Activated CD4-positive, CD25-positive, alpha-beta regulatory T cell (primary cell): ENCODE measurements around the gene PCNX3.
A peak's percentile ranks its signal among the peaks of the same experiment; 100 is the strongest.
"Not testable (repeated sequence)": the region's sequence is repeated elsewhere in the genome, so short reads cannot be mapped to it uniquely, and the experiment has no call there.

Experiments used
- DNase-seq, 4 experiments: peaks; one replicate each; lab custom pipeline; 2025; lab: John Stamatoyannopoulos, UW

The PCNX3 gene

DNA sequence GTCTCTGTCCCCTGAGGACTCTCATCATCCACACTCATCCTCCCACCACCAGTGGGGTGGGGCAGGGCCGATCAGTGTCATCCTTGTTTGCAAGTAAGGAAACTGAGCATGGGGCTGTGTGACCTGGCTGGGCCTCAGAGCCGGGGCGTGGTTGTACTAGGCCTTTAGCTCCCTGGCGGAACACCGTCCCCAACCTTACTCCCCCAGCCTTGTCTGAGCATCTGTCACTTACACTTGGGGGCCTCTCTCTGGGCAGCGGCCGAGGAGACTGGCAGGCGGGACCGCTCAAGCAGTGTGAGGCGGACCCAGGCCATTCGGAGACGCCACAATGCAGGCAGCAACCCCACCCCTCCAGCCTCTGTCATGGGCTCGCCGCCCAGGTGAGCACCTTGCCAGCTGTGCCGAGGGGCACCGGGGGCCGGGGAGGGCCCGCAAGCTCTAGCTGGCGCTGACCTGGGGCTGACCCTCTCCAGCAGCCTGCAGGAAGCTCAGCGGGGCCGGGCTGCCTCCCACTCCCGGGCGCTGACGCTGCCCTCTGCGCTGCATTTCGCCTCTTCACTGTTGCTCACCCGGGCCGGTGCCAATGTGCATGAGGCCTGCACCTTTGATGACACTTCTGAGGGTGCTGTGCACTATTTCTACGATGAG, 3.8 kb downstream of the PCNX3 start:
- DNase-seq: no peak

DNA sequence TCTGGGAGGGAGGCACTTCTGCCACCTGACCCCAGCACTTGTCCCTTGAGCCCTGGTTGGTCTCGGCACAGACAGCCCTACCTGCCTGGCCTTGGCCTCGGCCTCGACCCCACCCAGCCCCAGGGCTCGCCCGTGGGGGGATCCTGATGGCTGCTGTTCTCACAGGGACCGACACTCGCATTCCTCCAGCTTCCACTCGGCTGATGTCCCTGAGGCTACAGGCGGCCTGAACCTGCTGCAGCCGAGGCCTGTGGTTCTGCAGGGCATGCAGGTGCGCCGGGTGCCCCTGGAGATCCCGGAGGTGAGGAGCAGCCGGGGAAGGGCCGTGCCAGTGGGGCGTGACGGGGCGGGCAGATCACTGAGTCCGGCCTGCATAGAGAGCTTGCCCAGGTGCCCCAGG, 5.1 kb downstream of the PCNX3 start:
- no peak for DNase-seq

DNA sequence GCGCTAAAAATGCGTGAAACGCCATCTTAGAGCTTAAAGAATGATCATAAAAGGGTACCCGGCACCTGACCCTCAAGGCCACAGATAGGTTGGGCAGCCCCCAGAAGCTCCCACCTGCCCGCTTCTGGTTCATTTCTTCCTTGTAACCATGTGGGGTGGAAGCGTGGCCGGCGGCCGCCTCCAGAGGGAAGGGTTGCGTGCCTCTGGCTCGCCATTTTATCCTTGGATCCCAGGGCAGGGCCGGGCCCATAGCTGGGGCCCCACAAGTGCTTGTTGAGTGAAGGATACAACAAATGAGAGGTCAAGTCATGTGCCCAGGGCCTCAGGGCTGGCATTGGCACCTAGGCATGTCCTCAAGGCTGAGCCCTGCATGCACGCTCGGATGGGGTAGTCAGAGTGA, 5.9 kb downstream of the PCNX3 start:
- DNase-seq: no peak

DNA sequence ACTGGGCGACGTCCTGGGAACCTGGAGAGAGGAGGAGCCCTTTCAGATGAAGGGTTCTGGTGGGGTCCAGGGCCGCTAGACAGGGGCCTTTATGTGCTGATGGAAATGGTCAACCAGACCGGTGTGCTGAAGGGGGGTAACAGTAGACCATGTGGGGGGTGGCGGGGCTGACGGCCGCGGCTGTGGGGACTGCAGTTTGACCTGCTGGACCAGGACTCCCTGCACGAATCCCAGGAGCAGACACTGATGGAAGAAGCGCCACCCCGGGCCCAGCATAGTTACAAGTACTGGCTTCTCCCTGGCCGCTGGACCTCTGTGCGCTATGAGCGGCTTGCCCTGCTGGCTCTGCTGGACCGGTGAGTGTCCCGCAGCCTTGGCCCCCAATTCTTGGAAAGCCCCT, 6.4 kb downstream of the PCNX3 start:
- DNase-seq: no peak

DNA sequence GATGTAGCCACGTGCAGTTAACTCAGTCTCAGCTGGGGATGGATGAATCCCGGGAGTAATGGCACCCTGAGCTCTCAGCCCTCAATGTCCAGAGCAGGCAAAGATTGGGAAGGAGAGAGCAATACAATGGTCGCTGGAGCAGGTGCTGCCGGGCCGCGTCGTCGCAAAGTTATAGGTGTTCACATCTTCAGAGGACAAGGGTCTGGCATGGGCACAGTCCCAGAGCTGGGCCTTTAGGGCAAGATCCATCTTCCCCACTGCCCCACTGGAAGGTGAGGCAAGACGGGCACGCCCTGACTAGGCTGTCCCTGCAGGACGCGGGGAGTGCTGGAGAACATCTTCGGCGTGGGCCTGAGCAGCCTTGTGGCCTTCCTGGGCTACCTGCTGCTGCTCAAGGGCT, 7.6 kb downstream of the PCNX3 start:
- DNase-seq: no peak

DNA sequence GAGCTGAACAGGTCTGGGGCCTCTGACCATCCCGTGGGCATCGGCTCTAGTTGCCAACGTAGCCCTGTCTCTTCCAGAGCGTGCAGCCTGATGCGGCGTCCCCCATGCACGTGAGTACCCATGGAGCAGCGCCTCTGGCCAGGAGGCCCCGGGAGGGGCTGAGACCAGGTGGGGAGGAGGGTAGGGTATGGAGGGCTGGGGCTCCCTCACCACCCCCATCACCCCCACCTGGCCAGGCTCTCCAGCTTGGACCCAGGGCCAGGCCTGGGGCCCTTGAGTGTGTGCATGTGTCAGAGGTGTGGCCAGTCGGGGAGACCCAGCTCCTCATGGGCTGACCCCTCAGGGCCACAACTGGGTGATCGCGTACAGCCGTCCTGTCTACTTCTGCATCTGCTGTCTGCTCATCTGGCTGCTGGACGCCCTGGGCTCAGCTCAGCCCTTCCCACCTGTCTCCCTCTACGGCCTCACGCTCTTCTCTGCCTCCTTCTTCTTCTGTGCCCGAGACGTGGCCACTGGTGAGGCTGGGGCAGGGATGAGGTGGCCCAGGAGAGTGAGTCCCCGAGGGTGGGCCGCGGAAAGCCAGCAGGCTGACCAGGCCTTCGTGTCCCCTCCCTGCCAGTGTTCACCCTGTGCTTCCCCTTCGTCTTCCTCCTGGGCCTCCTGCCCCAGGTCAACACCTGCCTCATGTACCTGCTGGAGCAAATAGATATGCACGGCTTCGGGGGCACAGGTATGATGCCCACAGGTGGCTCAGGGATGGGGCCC, 8.5 kb downstream of the PCNX3 start:
- no peak for DNase-seq

DNA sequence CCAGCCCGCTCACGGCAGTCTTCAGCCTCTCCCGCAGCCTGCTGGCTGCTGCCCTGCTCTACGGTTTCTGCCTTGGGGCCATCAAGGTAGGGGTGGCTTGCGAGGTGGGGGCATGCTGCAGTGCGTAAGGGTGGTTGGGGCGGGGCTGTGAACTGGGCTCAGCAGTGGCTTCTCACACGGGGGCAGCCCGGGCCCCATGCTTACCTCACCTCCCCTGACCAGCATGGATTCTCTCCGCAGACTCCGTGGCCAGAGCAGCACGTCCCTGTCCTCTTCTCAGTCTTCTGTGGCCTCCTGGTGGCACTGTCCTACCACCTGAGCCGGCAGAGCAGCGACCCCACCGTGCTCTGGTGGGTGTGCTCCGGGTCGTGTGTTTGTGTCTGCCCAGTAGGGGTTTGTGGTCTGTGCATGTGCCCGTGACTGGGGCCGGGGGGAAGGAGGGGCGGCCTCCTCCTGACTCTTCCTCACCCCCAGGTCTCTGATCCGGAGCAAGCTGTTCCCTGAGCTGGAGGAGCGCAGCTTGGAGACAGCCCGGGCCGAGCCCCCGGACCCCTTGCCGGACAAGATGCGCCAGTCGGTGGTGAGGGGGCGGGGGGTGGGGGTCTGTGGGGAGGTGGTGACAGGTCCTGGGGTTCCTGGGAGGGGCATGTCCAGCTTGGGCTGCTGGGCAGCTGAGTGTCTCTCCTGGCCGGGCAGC, 9.5 kb downstream of the PCNX3 start:
- no peak for DNase-seq

DNA sequence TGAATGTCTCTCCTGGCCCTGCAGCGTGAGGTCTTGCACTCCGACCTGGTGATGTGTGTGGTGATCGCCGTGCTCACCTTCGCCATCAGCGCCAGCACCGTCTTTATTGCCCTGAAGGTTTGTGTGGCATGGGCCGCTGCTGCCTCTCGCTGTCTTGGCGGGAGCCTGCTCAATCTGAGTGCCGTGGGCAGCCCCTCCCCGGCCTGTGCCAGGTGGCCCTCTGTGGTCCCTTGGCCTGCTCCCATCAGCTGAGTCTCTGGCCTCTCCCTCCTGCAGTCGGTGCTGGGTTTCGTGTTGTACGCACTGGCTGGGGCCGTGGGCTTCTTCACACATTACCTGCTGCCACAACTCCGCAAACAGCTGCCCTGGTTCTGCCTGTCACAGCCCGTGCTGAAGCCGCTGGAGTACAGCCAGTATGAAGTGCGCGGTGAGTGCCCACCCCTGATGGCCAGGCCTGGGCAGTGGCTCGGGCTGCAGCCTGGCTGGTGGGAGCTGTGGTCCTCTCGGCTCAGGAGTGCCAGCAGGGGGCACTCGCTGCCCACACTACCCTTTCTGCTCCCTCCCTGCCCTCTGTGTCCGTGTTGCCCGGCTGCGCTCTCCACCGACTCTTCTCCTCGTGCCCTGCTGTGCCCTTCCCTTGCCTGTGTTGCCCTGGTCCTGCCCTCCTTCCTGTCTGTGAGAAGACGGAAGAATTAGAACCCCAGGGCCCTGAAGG, 10.2 kb downstream of the PCNX3 start:
- DNase-seq: peak in 2 of 4 experiments; percentile 18 to 21

DNA sequence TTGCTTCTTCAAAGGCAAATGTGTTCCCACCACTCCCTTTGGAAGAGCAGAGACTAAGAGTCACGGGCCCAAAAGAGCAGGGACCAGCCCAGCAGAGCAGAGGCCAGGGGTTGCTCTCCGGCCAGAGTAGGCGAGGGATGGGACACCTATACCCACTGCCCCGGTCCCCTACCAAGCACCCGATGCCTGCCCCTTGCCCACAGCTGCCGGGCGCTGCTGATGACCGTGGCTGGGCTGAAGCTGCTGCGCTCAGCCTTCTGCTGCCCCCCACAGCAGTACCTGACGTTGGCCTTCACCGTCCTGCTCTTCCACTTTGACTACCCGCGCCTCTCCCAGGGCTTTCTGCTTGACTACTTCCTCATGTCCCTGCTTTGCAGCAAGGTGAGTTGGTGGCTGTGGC, 11.6 kb downstream of the PCNX3 start:
- DNase-seq: no peak

DNA sequence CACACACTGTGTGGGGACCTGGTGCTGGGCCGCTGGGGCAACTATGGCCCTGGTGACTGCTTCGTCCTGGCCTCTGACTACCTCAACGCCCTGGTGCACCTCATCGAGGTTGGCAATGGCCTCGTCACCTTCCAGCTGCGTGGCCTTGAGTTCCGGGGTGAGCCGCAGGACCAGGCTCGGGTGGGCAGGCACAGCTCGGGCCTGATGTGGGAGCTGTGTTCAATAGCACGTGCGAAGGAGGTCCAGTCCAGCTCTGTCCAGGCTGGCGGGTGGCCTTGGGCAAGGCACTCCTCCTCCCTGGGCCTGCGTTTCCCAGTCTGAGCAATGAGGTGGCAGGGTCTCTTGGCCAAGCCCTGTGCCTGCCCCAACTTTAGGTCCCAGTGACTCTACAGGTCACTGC, 14.0 kb downstream of the PCNX3 start:
- no peak for DNase-seq

DNA sequence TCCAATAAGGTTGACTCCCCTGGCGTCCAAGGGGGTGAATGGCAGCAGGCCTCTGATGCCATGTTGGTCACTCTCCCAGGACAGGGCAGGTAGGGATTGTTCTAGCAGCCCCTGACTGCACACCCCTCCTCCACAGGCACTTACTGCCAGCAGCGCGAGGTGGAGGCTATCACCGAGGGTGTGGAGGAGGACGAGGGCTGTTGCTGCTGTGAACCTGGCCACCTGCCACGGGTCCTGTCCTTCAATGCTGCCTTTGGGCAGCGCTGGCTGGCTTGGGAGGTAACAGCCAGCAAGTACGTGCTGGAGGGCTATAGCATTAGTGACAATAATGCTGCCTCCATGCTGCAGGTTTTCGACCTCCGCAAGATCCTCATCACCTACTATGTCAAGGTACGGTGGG, 14.6 kb downstream of the PCNX3 start:
- no peak for DNase-seq

DNA sequence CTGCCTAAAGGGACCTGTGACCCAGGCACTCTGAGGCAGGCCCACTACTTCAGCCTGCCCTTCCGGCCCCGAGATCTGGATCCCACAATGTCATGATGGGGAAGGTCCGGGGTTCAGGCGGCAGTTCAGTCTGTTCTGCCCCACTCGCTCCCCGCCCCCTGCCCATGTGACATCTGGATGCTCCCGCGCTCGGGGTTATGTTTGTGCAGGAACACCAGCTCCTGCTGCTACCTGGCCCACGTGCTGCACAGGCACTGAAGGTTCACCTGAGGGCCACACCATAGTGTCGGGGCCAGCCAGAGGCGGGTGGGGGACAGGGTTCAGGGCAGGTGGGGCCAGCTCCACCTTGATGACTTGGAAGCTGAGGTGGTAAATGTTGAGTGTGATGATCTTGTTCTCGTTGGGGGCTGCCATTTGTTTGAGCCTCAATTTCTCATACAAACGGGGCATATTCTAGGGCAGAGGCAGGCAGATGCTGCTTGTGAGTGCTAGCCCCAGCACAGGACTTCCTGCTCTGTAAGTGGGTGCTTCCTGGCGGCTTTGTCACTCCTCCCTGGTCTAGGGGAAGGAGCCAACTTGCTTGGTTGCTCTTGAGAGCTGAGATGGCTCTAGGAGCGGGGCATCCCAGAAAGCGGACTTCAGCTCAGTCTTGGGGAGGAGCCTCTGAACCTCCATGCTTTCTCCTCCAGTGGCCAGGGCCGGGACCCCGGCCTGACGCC, 18.0 kb downstream of the PCNX3 start:
- no peak for DNase-seq

DNA sequence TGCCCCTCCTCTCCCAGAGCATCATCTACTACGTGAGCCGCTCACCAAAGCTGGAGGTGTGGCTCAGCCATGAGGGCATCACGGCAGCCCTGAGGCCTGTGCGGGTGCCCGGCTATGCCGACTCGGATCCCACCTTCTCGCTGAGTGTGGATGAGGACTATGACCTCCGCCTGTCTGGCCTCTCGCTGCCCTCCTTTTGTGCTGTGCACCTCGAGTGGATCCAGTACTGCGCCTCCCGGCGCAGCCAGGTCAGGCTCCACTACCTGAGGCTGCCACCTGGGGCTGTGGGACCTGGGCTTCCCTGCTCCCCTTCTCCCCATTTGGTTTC, 18.5 kb downstream of the PCNX3 start:
- no peak for DNase-seq

DNA sequence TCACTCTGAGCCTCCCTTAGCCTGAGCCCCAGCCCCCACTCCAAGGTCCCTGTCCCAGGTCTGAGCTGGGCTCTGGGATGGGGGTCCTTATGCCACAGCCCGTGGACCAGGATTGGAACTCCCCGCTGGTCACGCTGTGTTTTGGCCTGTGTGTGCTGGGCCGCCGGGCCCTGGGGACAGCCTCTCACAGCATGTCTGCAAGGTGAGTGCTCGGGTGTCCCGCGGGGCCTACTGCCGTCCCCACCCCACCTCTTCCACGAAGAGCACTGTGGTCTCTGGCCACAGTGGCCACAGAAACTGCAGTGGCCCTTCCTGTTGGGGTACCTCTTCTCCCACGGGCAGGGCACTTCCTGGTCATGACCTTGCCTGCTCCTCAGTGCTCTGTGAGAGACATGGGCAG, 18.9 kb downstream of the PCNX3 start:
- DNase-seq: no peak

DNA sequence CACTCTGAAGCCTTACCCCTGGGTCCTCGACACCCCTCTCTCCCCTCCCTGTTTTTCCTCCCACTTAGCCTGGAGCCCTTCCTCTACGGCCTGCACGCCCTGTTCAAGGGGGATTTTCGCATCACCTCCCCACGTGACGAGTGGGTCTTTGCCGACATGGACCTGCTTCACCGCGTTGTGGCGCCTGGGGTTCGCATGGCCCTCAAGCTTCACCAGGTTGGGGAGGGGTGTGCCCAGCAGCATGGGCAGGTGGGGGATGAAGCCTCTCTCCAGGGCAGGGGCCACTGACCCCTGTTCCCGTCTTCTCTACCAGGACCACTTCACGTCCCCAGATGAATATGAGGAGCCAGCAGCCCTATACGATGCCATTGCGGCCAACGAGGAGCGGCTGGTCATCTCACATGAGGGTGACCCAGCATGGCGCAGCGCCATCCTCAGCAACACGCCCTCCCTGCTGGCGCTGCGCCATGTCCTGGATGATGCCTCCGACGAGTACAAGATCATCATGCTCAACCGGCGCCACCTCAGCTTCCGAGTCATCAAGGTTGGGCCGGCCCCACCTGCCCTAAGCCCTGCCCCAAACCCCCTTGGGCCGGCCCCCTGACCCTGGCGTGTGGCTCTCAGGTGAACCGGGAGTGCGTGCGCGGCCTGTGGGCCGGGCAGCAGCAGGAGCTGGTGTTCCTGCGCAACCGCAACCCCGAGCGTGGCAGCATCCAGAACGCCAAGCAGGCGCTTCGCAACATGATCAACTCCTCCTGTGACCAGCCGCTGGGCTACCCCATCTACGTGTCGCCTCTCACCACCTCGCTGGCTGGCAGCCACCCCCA, 19.5 kb downstream of the PCNX3 start:
- no peak for DNase-seq

DNA sequence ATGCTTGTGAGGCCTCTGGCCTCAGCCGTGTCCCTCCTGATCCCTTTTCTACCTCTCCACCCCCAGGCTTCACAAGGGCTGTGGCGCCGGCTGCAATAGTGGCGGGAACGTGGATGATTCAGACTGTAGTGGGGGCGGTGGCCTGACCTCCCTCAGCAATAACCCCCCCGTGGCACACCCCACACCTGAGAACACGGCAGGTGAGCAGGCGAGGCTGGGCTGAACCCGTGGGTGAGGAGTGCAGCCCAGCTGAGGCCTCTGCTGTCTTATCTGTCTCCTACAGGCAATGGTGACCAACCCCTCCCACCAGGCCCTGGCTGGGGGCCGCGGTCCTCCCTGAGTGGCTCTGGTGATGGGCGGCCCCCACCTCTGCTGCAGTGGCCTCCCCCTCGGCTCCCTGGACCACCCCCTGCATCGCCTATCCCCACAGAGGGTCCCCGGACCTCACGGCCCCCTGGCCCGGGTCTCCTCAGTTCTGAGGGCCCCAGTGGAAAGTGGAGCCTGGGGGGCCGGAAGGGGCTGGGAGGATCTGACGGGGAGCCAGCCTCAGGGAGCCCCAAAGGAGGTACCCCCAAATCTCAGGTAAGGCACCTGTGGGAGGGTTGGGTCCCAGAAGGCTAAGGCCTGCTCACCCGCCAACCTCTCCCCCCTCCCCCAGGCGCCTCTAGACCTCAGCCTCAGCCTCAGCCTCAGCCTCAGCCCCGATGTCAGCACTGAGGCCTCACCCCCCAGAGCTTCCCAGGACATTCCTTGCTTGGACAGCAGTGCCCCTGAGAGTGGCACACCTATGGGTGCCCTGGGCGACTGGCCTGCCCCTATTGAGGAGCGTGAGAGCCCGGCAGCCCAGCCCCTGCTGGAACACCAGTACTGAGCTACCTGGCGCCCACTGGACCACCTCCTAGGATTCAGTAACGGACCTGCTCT, 20.8 kb downstream of the PCNX3 start:
- no peak for DNase-seq

DNA sequence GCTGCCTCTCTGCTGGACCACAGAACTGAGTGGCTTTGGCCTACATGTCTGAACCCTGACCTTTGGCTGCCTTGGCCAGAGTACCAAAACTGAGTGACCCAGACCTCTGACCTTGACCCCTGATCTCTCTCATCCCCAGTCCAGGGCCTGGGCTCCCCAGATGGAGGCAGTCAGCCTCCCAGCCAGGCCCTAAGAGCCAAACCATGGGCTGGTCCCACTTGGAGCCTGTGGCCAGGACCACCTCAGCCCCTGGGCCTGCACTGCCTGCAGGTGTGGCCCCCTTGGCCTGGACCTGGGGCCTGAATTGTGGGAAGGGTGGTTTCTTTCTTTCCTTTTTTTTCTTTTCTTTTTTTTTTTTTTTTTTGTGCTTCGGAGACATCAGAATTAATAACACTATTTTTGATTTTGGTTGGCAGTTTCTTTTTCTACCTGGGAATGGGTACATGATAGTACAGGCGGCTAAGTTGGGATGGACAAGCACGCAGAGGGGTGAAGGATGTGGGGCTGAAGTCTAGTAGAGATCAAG, 21.5 kb downstream of the PCNX3 start:
- no peak for DNase-seq

DNA sequence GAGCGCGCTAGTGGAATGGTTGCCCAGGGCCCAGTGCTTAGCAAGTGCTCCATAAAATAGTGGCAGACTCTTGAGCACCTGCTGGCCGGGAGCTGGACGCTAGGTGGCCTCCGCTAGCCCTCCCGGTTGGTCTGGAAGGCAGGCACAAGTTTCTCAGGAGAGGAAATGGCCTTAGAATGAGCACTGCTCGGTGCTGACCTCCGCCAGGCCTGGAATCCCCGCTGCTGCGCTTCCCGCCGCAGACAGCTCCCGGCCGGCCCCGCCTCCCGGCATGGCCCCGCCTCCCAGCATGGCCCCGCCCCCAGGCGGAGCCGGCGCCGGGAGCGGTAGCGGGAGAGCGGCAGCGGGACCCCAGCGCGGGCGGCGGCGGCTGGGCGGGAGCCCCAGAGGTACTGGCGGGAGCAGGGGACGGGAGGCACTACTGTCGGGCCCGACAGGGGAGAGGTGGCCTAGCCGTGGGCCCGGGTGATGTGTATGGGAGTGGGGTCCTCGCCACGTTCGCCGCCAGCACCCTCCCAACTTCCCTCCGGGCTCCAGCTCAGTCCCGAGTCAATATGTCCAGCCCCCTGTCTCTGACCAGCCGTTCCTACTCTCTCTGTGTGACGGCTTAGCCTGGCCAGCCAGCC, 22.3 kb downstream of the PCNX3 start, which contains the start of gene SIPA1:
SIPA1 (plus strand) TSS at position 308 of the 626 bp plus-strand sequence. CDS start 2,821 bp downstream, outside the sequence.
- DNase-seq: peak; percentile 40 to 58 (median 54)

DNA sequence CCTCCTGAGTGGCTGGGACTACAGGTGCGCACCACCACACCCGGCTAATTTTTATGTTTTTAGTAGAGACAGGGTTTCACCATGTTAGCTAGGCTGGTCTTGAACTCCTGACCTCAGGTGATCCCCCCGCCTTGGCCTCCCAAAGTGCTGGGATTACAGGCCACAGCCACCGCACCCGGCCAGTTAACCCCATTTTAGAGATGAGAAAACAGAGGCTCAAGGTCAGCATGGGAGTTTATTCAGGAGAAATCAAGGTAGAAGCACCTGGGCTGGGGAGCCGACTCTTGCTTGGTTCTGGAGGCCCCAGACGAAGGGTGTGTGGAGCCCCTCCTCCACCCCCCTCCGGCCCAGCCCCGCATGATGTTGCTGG, 23.6 kb downstream of the PCNX3 start:
- DNase-seq: not testable (repeated sequence)
